H1 (cell line): ENCODE measurements around the gene ZKSCAN1. TPM values are rescaled to one million over a fixed set of nuclear protein-coding genes. Genes with fewer than 3 reads are reported as not detected.

Experiments used
- CTCF ChIA-PET: fragments of 300-600 bp; sonication (Branson Sonifier 250); formaldehyde crosslinking; loops from one replicate; lab custom pipeline; 2021; ENCODE audit not compliant: partially characterized antibody; lab: Charles Lee
- POLR2A ChIA-PET: fragments of 300-600 bp; sonication (Branson Sonifier 250); formaldehyde crosslinking; loops from one replicate; lab custom pipeline; 2021; ENCODE audit warnings: inconsistent platforms; ENCODE audit not compliant: partially characterized antibody; lab: Charles Lee
- DNase-seq, 2 experiments: peaks; one replicate each; pipeline versions ENCODE4 v3.0.0 to v3.0.0-alpha.2; 2010 to 2022; ENCODE audit warnings: low spot score in 2 of 2, low read depth in 1 of 2, mixed read lengths in 1 of 2
- FAIRE-seq: peaks from 2 replicates; lab custom pipeline; 2011; peaks lifted over from hg19 to GRCh38; lab: Jason Lieb, UNC
- H2AFZ ChIP-seq: 2 replicates; pipeline ENCODE4 v1.8.1; 2012; ENCODE audit warnings: low read length, inconsistent platforms
- H2AK5ac ChIP-seq: 2 replicates; pipeline ENCODE4 v1.6.1; 2013; ENCODE audit warnings: low read depth, low read length
- H2BK120ac ChIP-seq: replicated peaks from 2 replicates; pipeline ENCODE3; 2013; ENCODE audit warnings: low read depth, low read length, inconsistent platforms
- H2BK12ac ChIP-seq: 2 replicates; pipeline ENCODE4 v1.6.1; 2013; ENCODE audit warnings: low read depth, low read length
- H2BK15ac ChIP-seq: 2 replicates; pipeline ENCODE4 v1.6.1; 2013; ENCODE audit warnings: low read length
- H2BK20ac ChIP-seq: 2 replicates; pipeline ENCODE4 v1.6.1; 2013; ENCODE audit warnings: low read length
- H2BK5ac ChIP-seq: 2 replicates; pipeline ENCODE4 v1.6.1; 2013; ENCODE audit warnings: low read depth, low read length
- H3K14ac ChIP-seq: 2 replicates; pipeline ENCODE4 v1.6.1; 2013; ENCODE audit warnings: inconsistent platforms; ENCODE audit not compliant: insufficient read length
- H3K18ac ChIP-seq: 2 replicates; pipeline ENCODE4 v1.6.1; 2013; ENCODE audit warnings: low read length; ENCODE audit errors: extremely low read depth
- H3K23ac ChIP-seq: 2 replicates; pipeline ENCODE4 v1.6.1; 2013; ENCODE audit warnings: inconsistent platforms; ENCODE audit not compliant: insufficient read length
- H3K23me2 ChIP-seq: 2 replicates; pipeline ENCODE4 v1.6.1; 2013; ENCODE audit warnings: low read depth, low read length
- H3K27ac ChIP-seq: 2 replicates; pipeline ENCODE4 v1.6.1; 2011; ENCODE audit warnings: low read depth, low read length, inconsistent platforms
- H3K27me3 ChIP-seq, 4 experiments: replicated peaks in 1 of 4; 1 replicate in 1 of 4; 2 replicates in 3 of 4; pipeline versions ENCODE4 v1.6.1 to v1.8.1; 2011 to 2013; ENCODE audit warnings: low read length in 3 of 4, mild to moderate bottlenecking in 3 of 4, inconsistent platforms in 2 of 4, mixed read lengths in 2 of 4, moderate library complexity in 1 of 4; ENCODE audit not compliant: control insufficient read depth in 3 of 4, insufficient read depth in 3 of 4; ENCODE audit errors: extremely low read depth in 1 of 4
- H3K36me3 ChIP-seq, 4 experiments: 2 replicates each; pipeline versions ENCODE4 v1.6.1 to v1.8.1; 2011 to 2013; ENCODE audit warnings: mild to moderate bottlenecking in 4 of 4, low read length in 3 of 4, moderate library complexity in 2 of 4, control low read depth in 1 of 4, inconsistent platforms in 1 of 4; ENCODE audit not compliant: insufficient read depth in 4 of 4, control insufficient read depth in 2 of 4
- H3K4ac ChIP-seq: replicated peaks from 2 replicates; pipeline ENCODE3; 2013; ENCODE audit warnings: low read length, low read depth, mixed read lengths, inconsistent platforms; ENCODE audit not compliant: insufficient read length
- H3K4me1 ChIP-seq, 4 experiments: replicated peaks in 1 of 4; 1 replicate in 1 of 4; 2 replicates in 3 of 4; pipeline versions ENCODE4 v1.6.1 to v1.8.1; 2011 to 2013; ENCODE audit warnings: low read length in 3 of 4, inconsistent platforms in 2 of 4, mixed read lengths in 1 of 4; ENCODE audit not compliant: insufficient read depth in 4 of 4, control insufficient read depth in 3 of 4
- H3K4me2 ChIP-seq, 2 experiments: 2 replicates each; pipeline versions ENCODE4 v1.6.1 to v1.8.1; 2011 to 2013; ENCODE audit warnings: low read depth in 2 of 2, low read length in 2 of 2, control low read depth in 1 of 2, inconsistent platforms in 1 of 2, mild to moderate bottlenecking in 1 of 2; ENCODE audit not compliant: insufficient read depth in 1 of 2
- H3K4me3 ChIP-seq, 4 experiments: fragments of 200-600, 300-600 bp in 1 of 4; sonication (generic), shearing (Covaris generic), sonication (Bioruptor Twin) in 1 of 4; 2 replicates each; pipeline versions ENCODE4 v1.5.1 to v1.8.1; 2011 to 2016; ENCODE audit warnings: low read length in 4 of 4, low read depth in 3 of 4, control low read depth in 2 of 4, inconsistent platforms in 2 of 4, mild to moderate bottlenecking in 2 of 4, mixed read lengths in 1 of 4, moderate library complexity in 1 of 4; ENCODE audit not compliant: insufficient read depth in 2 of 4; ENCODE audit errors: extremely low read depth in 1 of 4
- H3K56ac ChIP-seq: replicated peaks from 2 replicates; pipeline ENCODE3; 2013; ENCODE audit warnings: low read depth, mild to moderate bottlenecking, mixed read lengths, low read length, inconsistent platforms; ENCODE audit not compliant: insufficient read length
- H3K79me1 ChIP-seq: 2 replicates; pipeline ENCODE4 v1.6.1; 2013; ENCODE audit warnings: low read depth, low read length, control low read depth
- H3K79me2 ChIP-seq, 2 experiments: 2 replicates each; pipeline versions ENCODE4 v1.6.1 to v1.8.1; 2012 to 2013; ENCODE audit warnings: low read length in 2 of 2, mild to moderate bottlenecking in 2 of 2, inconsistent platforms in 1 of 2; ENCODE audit not compliant: insufficient read depth in 2 of 2, control insufficient read depth in 1 of 2
- H3K9ac ChIP-seq, 4 experiments: replicated peaks in 1 of 4; 1 replicate in 1 of 4; 2 replicates in 3 of 4; pipeline versions ENCODE4 v1.6.1 to v1.8.1; 2011 to 2013; ENCODE audit warnings: low read depth in 3 of 4, low read length in 3 of 4, control low read depth in 2 of 4, mild to moderate bottlenecking in 2 of 4, moderate library complexity in 2 of 4, inconsistent platforms in 1 of 4; ENCODE audit errors: extremely low read depth in 1 of 4
- H3K9me3 ChIP-seq, 2 experiments: 2 replicates each; pipeline versions ENCODE4 v1.6.1 to v1.8.1; 2012 to 2013; ENCODE audit warnings: mild to moderate bottlenecking in 2 of 2, moderate library complexity in 2 of 2, control low read depth in 1 of 2, inconsistent platforms in 1 of 2, low read depth in 1 of 2, low read length in 1 of 2, mixed read lengths in 1 of 2; ENCODE audit not compliant: insufficient read depth in 2 of 2
- H4K20me1 ChIP-seq, 2 experiments: replicated peaks in 1 of 2; 2 replicates each; pipeline versions ENCODE3 to v1.8.1; 2011 to 2013; ENCODE audit warnings: inconsistent platforms in 2 of 2, low read length in 2 of 2, mild to moderate bottlenecking in 1 of 2; ENCODE audit not compliant: insufficient read depth in 2 of 2, control insufficient read depth in 1 of 2
- H4K5ac ChIP-seq: 2 replicates; pipeline ENCODE4 v1.6.1; 2013; ENCODE audit warnings: low read length, low read depth, mixed read lengths, inconsistent platforms; ENCODE audit not compliant: insufficient read length
- H4K8ac ChIP-seq: 2 replicates; pipeline ENCODE4 v1.8.0; 2013; ENCODE audit warnings: mild to moderate bottlenecking, moderate library complexity, low read length, inconsistent platforms; ENCODE audit not compliant: insufficient read depth; ENCODE audit errors: extremely low read depth
- H4K91ac ChIP-seq: replicated peaks from 2 replicates; pipeline ENCODE3; 2013; ENCODE audit warnings: low read length, mixed read lengths, inconsistent platforms; ENCODE audit not compliant: insufficient read length
- SUZ12 ChIP-seq: fragments of 200-600 bp; sonication (generic); IDR thresholded peaks from 2 replicates; pipeline ENCODE4 v1.6.1; 2012; ENCODE audit warnings: mild to moderate bottlenecking, inconsistent platforms, low read length, moderate library complexity, mixed read lengths
- USF2 ChIP-seq: IDR thresholded peaks from 2 replicates; pipeline ENCODE4 v1.6.1; 2011; ENCODE audit warnings: low read length, improper control_type of control experiment
- WGBS, 2 experiments: shearing (Covaris generic) in 1 of 2; methylation state at CpG; one replicate each; pipeline versions ENCODE4 v1.1.6 to v1.1.7; 2013 to 2015; ENCODE audit warnings: low lambda C conversion rate in 2 of 2, mixed read lengths in 2 of 2, inconsistent platforms in 1 of 2, low coverage in 1 of 2, missing lambda C conversion rate in 1 of 2; ENCODE audit not compliant: insufficient replicate concordance in 2 of 2, insufficient coverage in 1 of 2, insufficient read length in 1 of 2; ENCODE audit errors: extremely low coverage in 1 of 2, missing lambda C conversion rate in 1 of 2; 5-methylcytosine and 5-hydroxymethylcytosine counted together
- polyA plus RNA-seq, 7 experiments: library from polyadenylated mRNA; depleted of rRNA in 3 of 7; stranded (reverse) in 5 of 7; unstranded in 2 of 7; fragments of >200 nt in 5 of 7; fragments of 200-250 nt in 2 of 7; gene quantifications; 1 replicate in 5 of 7; 2 replicates in 1 of 7; 4 replicates in 1 of 7; pipeline versions ENCODE4 v1.2.1 to v1.2.3, GENCODE V29; 2011 to 2013; ENCODE audit warnings: missing spikeins in 2 of 7, mixed read lengths in 2 of 7
- total RNA-seq: library from RNA; stranded (reverse); fragmentation: NEBNext Ultra II Directional; extraction: Animal tissue kit (Norgen Biotek cat#: 25700); gene quantifications from 2 replicates; pipeline ENCODE4 v1.2.1, GENCODE V29; 2021

Gene ZKSCAN1
- total and polyA plus RNA-seq, 2 of the 8 experiments (the other 6 are each of a cell fraction or from before 2014, with no cell fraction given): 8.2 to 40.6 TPM

- CTCF ChIA-PET: interaction anchor here (0.9 kb wide), 1 partner anchor 32 kb away, joined by 3 read pairs; no protein-coding TSS in a partner anchor
- Histone ChIP-seq H3K4me3 (no peak overlapping the region), H4K5ac (no peak overlapping the region), H3K4me1 (no peaks in the 10 kb centered on the region), H2AK5ac (no peak overlapping the region), H3K9ac (no peak overlapping the region), H3K18ac (no peak overlapping the region), H3K9me3 (no peaks in the 10 kb centered on the region), H3K4ac (no peak overlapping the region), H2BK12ac (no peak overlapping the region), H3K4me2 (no peak overlapping the region)
- TF ChIP-seq SUZ12 (no peak), USF2 (no peak)
- TF ChIP-seq, all 59 proteins: peak for 0
- Histone ChIP-seq H3K56ac (no peak overlapping the region), H3K27ac (no peak overlapping the region), H3K23me2 (no peaks in the 10 kb centered on the region), H3K27me3 (no peaks in the 10 kb centered on the region), H4K8ac (no peak overlapping the region), H2BK15ac (no peak overlapping the region), H3K36me3 (peaks cover 11 to 55% (median 26%) of the 10 kb centered on the region in 4 experiments), H2BK5ac (no peak overlapping the region), H2BK120ac (no peak overlapping the region), H3K79me1 (peaks cover 2% of the 10 kb centered on the region; the same call in 1 of the 2 replicates), H2AFZ (no peak overlapping the region), H4K20me1 (peaks cover 2% of the 10 kb centered on the region in 2 experiments), H3K23ac (no peak overlapping the region), H3K79me2 (peaks cover 0 to 34% of the 10 kb centered on the region in 2 experiments; a peak in 2 of 4 replicates), H3K14ac (no peak overlapping the region), H2BK20ac (no peak overlapping the region), H4K91ac (no peak overlapping the region)
- FAIRE-seq (no peak), DNase-seq (no peak)
- POLR2A ChIA-PET: interaction anchor here (0.9 to 1.0 kb wide), 3 partner anchors 8 to 13 kb away, joined by 3 to 4 read pairs (median 3); partner anchors contain the start of gene ZKSCAN1
- 99% methylated on average over 12 of the region's 12 CpGs; no CpG with 5 or more reads in 1 of the 2 experiments for WGBS, 2 experiments
These were observed 8.1 kb downstream of the ZKSCAN1 start for GRCh38 chr7:100023526-100023925.
